GM19025 (cell line): ENCODE results near the gene CTDP1.

ENCODE experiments used
- ATAC-seq: cut with Tn5 transposase; IDR thresholded peaks from one replicate; pipeline ENCODE4 v1.9.1; 2021; ENCODE audit warnings: mild to moderate bottlenecking, low read depth, moderate library complexity; ENCODE audit not compliant: unreplicated experiment

Gene CTDP1

GRCh38 chr18:79679552-79680099 lies at the start of gene CTDP1:
CTDP1 (plus strand) TSS chr18:79679803; CDS start chr18:79679948, 145 bp downstream.
- ATAC-seq, result peak; percentile 62

GRCh38 chr18:79630281-79631095 lies 49.1 kb upstream of the CTDP1 start:
- no peak for ATAC-seq

- no peak for ATAC-seq
These were observed 48.5 kb upstream of the CTDP1 start for GRCh38 chr18:79631096-79631507.

- no peak for ATAC-seq
These were observed 47.7 kb upstream of the CTDP1 start for GRCh38 chr18:79631761-79632446.

- no peak for ATAC-seq
These were observed 46.8 kb upstream of the CTDP1 start for GRCh38 chr18:79632765-79633164.

GRCh38 chr18:79634186-79634585 lies 45.4 kb upstream of the CTDP1 start:
- ATAC-seq, result no peak

GRCh38 chr18:79634593-79635426 lies 44.8 kb upstream of the CTDP1 start:
- no peak for ATAC-seq

- ATAC-seq, result no peak
These were observed 44.2 kb upstream of the CTDP1 start for GRCh38 chr18:79635427-79635726.

- no peak for ATAC-seq
These were observed 42.3 kb upstream of the CTDP1 start for GRCh38 chr18:79637181-79637920.

GRCh38 chr18:79637921-79638909 lies 41.4 kb upstream of the CTDP1 start:
- no peak for ATAC-seq

GRCh38 chr18:79639072-79639829 lies 40.4 kb upstream of the CTDP1 start:
- no peak for ATAC-seq

- no peak for ATAC-seq
These were observed 39.4 kb upstream of the CTDP1 start for GRCh38 chr18:79640064-79640672.

- no peak for ATAC-seq
These were observed 38.7 kb upstream of the CTDP1 start for GRCh38 chr18:79640875-79641274.

GRCh38 chr18:79641722-79642497 lies 37.7 kb upstream of the CTDP1 start:
- ATAC-seq, result no peak

GRCh38 chr18:79642626-79643025 lies 37.0 kb upstream of the CTDP1 start:
- ATAC-seq, result no peak

GRCh38 chr18:79643054-79643984 lies 36.3 kb upstream of the CTDP1 start:
- no peak for ATAC-seq
